GM12878 (cell line): ENCODE results near the gene METTL1. TPM values are rescaled to one million over a fixed set of nuclear protein-coding genes. Genes with fewer than 3 reads are reported as not detected.
A peak's percentile ranks its signal among the peaks of the same experiment; 100 is the strongest.

Experiments used
- ATAC-seq: fragments of 200-7000 bp; cut with Tn5 transposase; 3 replicates; pipeline ENCODE4 v1.9.1; 2020; ENCODE audit warnings: mild to moderate bottlenecking, moderate library complexity
- BruUV-seq: library from RNA; stranded (reverse); fragments of 400-500 nt; replicated peaks from 2 replicates; lab custom pipeline; 2021; lab: Mats Ljungman, UMichigan
- CTCF ChIA-PET: fragments of 300-600 bp; sonication (Branson Sonifier 250); formaldehyde crosslinking; extraction: SDS; loops from one replicate; lab custom pipeline; 2021; ENCODE audit warnings: inconsistent platforms; lab: Yijun Ruan, JAX
- POLR2A ChIA-PET: fragments of 350-600 bp; formaldehyde crosslinking; extraction: SDS; loops from one replicate; lab custom pipeline; 2021; ENCODE audit warnings: inconsistent platforms; lab: Charles Lee
- RAD21 ChIA-PET: fragments of 300-600 bp; sonication (Branson Sonifier 250); formaldehyde crosslinking; loops from one replicate; lab custom pipeline; 2023; ENCODE audit warnings: antibody characterized with exemption; ENCODE audit not compliant: unreplicated experiment; lab: Charles Lee
- SMC1A ChIA-PET: fragments of 300-600 bp; sonication (Branson Sonifier 250); formaldehyde crosslinking; loops from one replicate; lab custom pipeline; 2023; ENCODE audit not compliant: unreplicated experiment, uncharacterized antibody; lab: Charles Lee
- DNase-seq: peaks from one replicate; pipeline ENCODE4 v3.0.0-alpha.2; 2011; ENCODE audit warnings: low read depth, low spot score
- FAIRE-seq: peaks from 3 replicates; lab custom pipeline; 2011; peaks lifted over from hg19 to GRCh38; lab: Jason Lieb, UNC
- H2AFZ ChIP-seq: 2 replicates; pipeline ENCODE4 v1.6.0; 2011; ENCODE audit warnings: low read depth, low read length, control low read depth; ENCODE audit not compliant: control insufficient read depth
- H3K27ac ChIP-seq: 2 replicates; pipeline ENCODE4 v1.5.1; 2011; ENCODE audit warnings: control low read depth; ENCODE audit not compliant: control insufficient read depth, insufficient read depth
- H3K27me3 ChIP-seq, 2 experiments: replicated peaks in 1 of 2; 2 replicates each; pipeline versions ENCODE4 v1.6.0 to v1.6.1; 2011; ENCODE audit warnings: low read length in 1 of 2; ENCODE audit not compliant: control insufficient read depth in 2 of 2, insufficient read depth in 2 of 2
- H3K36me3 ChIP-seq, 2 experiments: 2 replicates each; pipeline ENCODE4 v1.5.1; 2011; ENCODE audit warnings: low read length in 1 of 2; ENCODE audit not compliant: control insufficient read depth in 2 of 2, insufficient read depth in 2 of 2
- H3K4me1 ChIP-seq: 2 replicates; pipeline ENCODE4 v1.6.1; 2011; ENCODE audit warnings: mild to moderate bottlenecking, low read length, moderate library complexity, mixed read lengths; ENCODE audit not compliant: control insufficient read depth, insufficient read depth
- H3K4me2 ChIP-seq: 2 replicates; pipeline ENCODE4 v1.6.0; 2011; ENCODE audit warnings: control low read depth; ENCODE audit not compliant: control insufficient read depth, insufficient read depth
- H3K4me3 ChIP-seq: fragments of 200-600 bp; sonication (generic); 2 replicates; pipeline ENCODE4 v1.5.1; 2016
- H3K79me2 ChIP-seq: 2 replicates; pipeline ENCODE4 v1.6.0; 2011; ENCODE audit warnings: low read length; ENCODE audit not compliant: control insufficient read depth, insufficient read depth
- H3K9ac ChIP-seq: 2 replicates; pipeline ENCODE4 v1.8.0; 2011; ENCODE audit warnings: low read length, control low read depth, mixed read lengths; ENCODE audit not compliant: control insufficient read depth, insufficient read depth
- H3K9me3 ChIP-seq: replicated peaks from 3 replicates; pipeline ENCODE4 v1.5.1; 2011; ENCODE audit warnings: mild to moderate bottlenecking, low read length; ENCODE audit not compliant: control insufficient read depth, insufficient read depth
- H4K20me1 ChIP-seq: 2 replicates; pipeline ENCODE4 v1.6.0; 2011; ENCODE audit not compliant: control insufficient read depth, insufficient read depth
- CBX5 ChIP-seq: sonication (generic); IDR thresholded peaks from 2 replicates; pipeline ENCODE4 v1.6.1; 2016; ENCODE audit warnings: low read depth, moderate library complexity, mild to moderate bottlenecking, inconsistent platforms
- EED ChIP-seq: sonication (generic); IDR thresholded peaks from 2 replicates; pipeline ENCODE4 v1.6.1; 2016; ENCODE audit warnings: antibody characterized with exemption, low read depth
- NFIC ChIP-seq: IDR thresholded peaks from 2 replicates; pipeline ENCODE4 v1.6.1; 2012; ENCODE audit warnings: low read depth, mild to moderate bottlenecking, inconsistent platforms, low read length, moderate library complexity
- NR2F1 ChIP-seq: fragments of 450-650 bp; conservative IDR thresholded peaks from 2 replicates; pipeline ENCODE4 v1.6.1; 2017; ENCODE audit warnings: mild to moderate bottlenecking
- RAD21 ChIP-seq: IDR thresholded peaks from 2 replicates; pipeline ENCODE4 v1.6.1; 2011; ENCODE audit warnings: mild to moderate bottlenecking, low read depth, low read length, moderate library complexity; ENCODE audit not compliant: insufficient read depth
- REST ChIP-seq: IDR thresholded peaks from 2 replicates; pipeline ENCODE4 v1.6.1; 2012; ENCODE audit warnings: mild to moderate bottlenecking, low read depth, low read length
- RFX5 ChIP-seq: IDR thresholded peaks from 2 replicates; pipeline ENCODE4 v1.6.1; 2011; ENCODE audit warnings: low read depth, low read length, improper control_type of control experiment
- SMC3 ChIP-seq: IDR thresholded peaks from 2 replicates; pipeline ENCODE4 v1.6.1; 2011; ENCODE audit warnings: low read length, improper control_type of control experiment, borderline replicate concordance
- TCF7 ChIP-seq: IDR thresholded peaks from 2 replicates; pipeline ENCODE4 v1.6.1; 2014; ENCODE audit warnings: antibody characterized with exemption, borderline replicate concordance
- WGBS: methylation state at CpG from one replicate; pipeline ENCODE4 v1.1.6; 2016; ENCODE audit warnings: low lambda C conversion rate; ENCODE audit not compliant: insufficient replicate concordance, insufficient coverage; ENCODE audit errors: missing lambda C conversion rate; 5-methylcytosine and 5-hydroxymethylcytosine counted together
- in situ Hi-C: fragments of 300-500 bp; cut with MboI; formaldehyde crosslinking; loops from 9 replicates; pipeline ENCODE4 v1.14.3; 2018; ENCODE audit warnings: mixed read lengths
- intact Hi-C: fragments of 100-400 bp; cut with micrococcal nuclease; formaldehyde crosslinking; loops from one replicate; pipeline ENCODE4 v1.14.2; 2022; ENCODE audit not compliant: unreplicated experiment
- polyA plus RNA-seq, 11 experiments: library from polyadenylated mRNA; depleted of rRNA in 4 of 11; unstranded in 6 of 11; stranded (reverse) in 5 of 11; fragments of >200 nt; fragmentation: Nextera tagmentation in 4 of 11; fragmentation: Illumina TruSeq in 1 of 11; extraction: Ambion mirVana in 4 of 11; extraction: Trizol in 1 of 11; gene quantifications; 1 replicate in 1 of 11; 2 replicates in 10 of 11; pipeline versions ENCODE4 v1.2.1 to v1.2.3, GENCODE V29; 2011 to 2016; ENCODE audit warnings: inconsistent platforms in 2 of 11, missing spikeins in 2 of 11, low read depth in 1 of 11
- total RNA-seq, 4 experiments: library from RNA; depleted of rRNA in 3 of 4; stranded (reverse); fragments of >200 nt in 3 of 4; fragmentation: Illumina TruSeq in 1 of 4; extraction: Trizol in 1 of 4; gene quantifications; 2 replicates each; pipeline versions ENCODE4 v1.2.1 to v1.2.3, GENCODE V29; 2013 to 2021
- TF ChIP-seq, protein P1 (sequence below), 3 experiments: IDR thresholded peaks in 2 of 3; conservative IDR thresholded peaks in 1 of 3; 2 replicates each; pipeline ENCODE4 v1.5.1; 2011; ENCODE audit warnings: low read depth in 3 of 3, low read length in 3 of 3, mild to moderate bottlenecking in 3 of 3, control low read depth in 2 of 3, moderate library complexity in 2 of 3, inconsistent platforms in 1 of 3, mixed read lengths in 1 of 3; ENCODE audit not compliant: control insufficient read depth in 2 of 3, insufficient read depth in 1 of 3; ENCODE audit errors: extremely low read depth in 1 of 3

Gene METTL1
- total and polyA plus RNA-seq, 10 of the 15 experiments (the other 5 are each of a cell fraction or from before 2014, with no cell fraction given), result 11.3 to 44.3 (median 30.6) TPM

DNA sequence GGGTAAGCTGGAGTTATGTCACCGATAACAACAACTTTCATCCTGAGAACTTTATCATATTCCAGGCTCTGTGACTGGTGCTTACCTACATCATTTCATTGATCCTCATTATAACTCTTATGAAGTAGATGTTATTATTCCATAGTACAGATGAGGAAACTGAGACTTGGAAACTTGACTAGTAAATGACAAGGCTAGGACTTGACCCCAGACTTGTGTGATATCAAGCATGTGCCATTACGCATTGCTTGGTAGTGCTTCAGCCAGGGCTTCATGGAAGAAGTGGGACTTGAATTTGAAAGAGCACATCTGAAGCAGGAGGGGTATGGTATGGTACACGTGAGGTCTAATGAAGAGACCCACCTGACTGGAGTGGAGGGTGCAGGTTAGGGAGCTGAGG is 34.8 kb upstream of the METTL1 start:
- TF ChIP-seq RFX5, result no peak
- no peak for TF ChIP-seq NR2F1
- no peak for TF ChIP-seq CBX5
- TF ChIP-seq NFIC, result no peak
- 77% methylated on average over 3 of the region's 3 CpGs for WGBS
- H3K27me3 ChIP-seq, result no peaks in the 10 kb centered on the region
- no peak overlapping the region for H3K9ac ChIP-seq
- no peak overlapping the region for H3K27ac ChIP-seq
- in situ Hi-C loops, result no loop called here
- no peaks in the 10 kb centered on the region for H3K79me2 ChIP-seq
- no peak overlapping the region for H2AFZ ChIP-seq
- ATAC-seq, result no peak
- DNase-seq, result no peak
- H4K20me1 ChIP-seq, result no peaks in the 10 kb centered on the region
- ChIA-PET POLR2A (no interaction called here), RAD21 (no interaction called here), SMC1A (interaction anchor here (0.9 to 1.0 kb wide), 2 partner anchors 89 to 115 kb away, joined by 3 read pairs; no protein-coding TSS in a partner anchor), CTCF (interaction anchor here (1.1 to 2.3 kb wide), 3 partner anchors 8 to 106 kb away, joined by 3 to 7 read pairs (median 5); no protein-coding TSS in a partner anchor)
- no peaks in the 10 kb centered on the region for H3K4me1 ChIP-seq
- BruUV-seq, result no TSS peak
- no peak overlapping the region for H3K4me3 ChIP-seq
- no peak for FAIRE-seq
- no peak overlapping the region for H3K4me2 ChIP-seq
- H3K36me3 ChIP-seq, result peaks cover 0 to 5% of the 10 kb centered on the region in 2 experiments; a peak in 2 of 4 replicates
- intact Hi-C loops, result no loop called here
- no peaks in the 10 kb centered on the region for H3K9me3 ChIP-seq

- RAD21 ChIA-PET, result interaction anchor here (1.2 to 2.5 kb wide), 5 partner anchors 93 to 111 kb away, joined by 3 to 14 read pairs (median 8); no protein-coding TSS in a partner anchor
- no peaks in the 10 kb centered on the region for H3K27me3 ChIP-seq
- POLR2A ChIA-PET, result no interaction called here
- in situ Hi-C loops, result no loop called here
- no peak for DNase-seq
- TF ChIP-seq, protein P1, sequence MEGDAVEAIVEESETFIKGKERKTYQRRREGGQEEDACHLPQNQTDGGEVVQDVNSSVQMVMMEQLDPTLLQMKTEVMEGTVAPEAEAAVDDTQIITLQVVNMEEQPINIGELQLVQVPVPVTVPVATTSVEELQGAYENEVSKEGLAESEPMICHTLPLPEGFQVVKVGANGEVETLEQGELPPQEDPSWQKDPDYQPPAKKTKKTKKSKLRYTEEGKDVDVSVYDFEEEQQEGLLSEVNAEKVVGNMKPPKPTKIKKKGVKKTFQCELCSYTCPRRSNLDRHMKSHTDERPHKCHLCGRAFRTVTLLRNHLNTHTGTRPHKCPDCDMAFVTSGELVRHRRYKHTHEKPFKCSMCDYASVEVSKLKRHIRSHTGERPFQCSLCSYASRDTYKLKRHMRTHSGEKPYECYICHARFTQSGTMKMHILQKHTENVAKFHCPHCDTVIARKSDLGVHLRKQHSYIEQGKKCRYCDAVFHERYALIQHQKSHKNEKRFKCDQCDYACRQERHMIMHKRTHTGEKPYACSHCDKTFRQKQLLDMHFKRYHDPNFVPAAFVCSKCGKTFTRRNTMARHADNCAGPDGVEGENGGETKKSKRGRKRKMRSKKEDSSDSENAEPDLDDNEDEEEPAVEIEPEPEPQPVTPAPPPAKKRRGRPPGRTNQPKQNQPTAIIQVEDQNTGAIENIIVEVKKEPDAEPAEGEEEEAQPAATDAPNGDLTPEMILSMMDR (IDR thresholded peaks at IDR 0.05 in 2 of 3, conservative IDR thresholded peaks at IDR 0.05 in 1 of 3; ENCODE audit: control insufficient read depth in 2 of 3, extremely low read depth in 1 of 3, insufficient read depth in 1 of 3, low read depth in 3 of 3, low read length in 3 of 3), result peak; percentile 65 to 82 (median 74)
- TF ChIP-seq TCF7 (no peak), SMC3 (peak; percentile 63), RAD21 (peak; percentile 61), EED (no peak), REST (no peak)
- TF ChIP-seq, all 136 proteins: peak for 3
- Histone ChIP-seq H3K4me2 (no peak overlapping the region), H3K79me2 (no peaks in the 10 kb centered on the region), H4K20me1 (no peaks in the 10 kb centered on the region), H3K9me3 (no peaks in the 10 kb centered on the region), H3K27ac (no peak overlapping the region), H3K4me3 (no peak overlapping the region), H3K36me3 (peaks cover 0 to 5% of the 10 kb centered on the region in 2 experiments; a peak in 3 of 4 replicates), H2AFZ (no peak overlapping the region), H3K4me1 (no peaks in the 10 kb centered on the region), H3K9ac (no peak overlapping the region)
- ChIA-PET SMC1A (interaction anchor here (1.0 to 3.1 kb wide), 9 partner anchors 8 to 100 kb away, joined by 3 to 22 read pairs (median 6); no protein-coding TSS in a partner anchor), CTCF (interaction anchor here (0.6 to 9.5 kb wide), 27 partner anchors 9 to 368 kb away, joined by 3 to 87 read pairs (median 4); partner anchors contain the start of genes AVIL and TSFM)
- intact Hi-C loops, result loop anchor here (1.0 kb wide), 1 partner anchor 102 kb away; no protein-coding TSS in a partner anchor
- BruUV-seq, result no TSS peak
- ATAC-seq (peak; percentile 74), FAIRE-seq (peak; percentile 47)
- WGBS, result 68% methylated on average over 9 of the region's 9 CpGs
Measured at GRCh38 chr12:57803319-57803893, 31.5 kb upstream of the METTL1 start.
